DOHH2 (cell line): ENCODE measurements around the gene FBN3.

Source experiments
- H3F3A ChIP-seq: fragments of 200-600 bp; sonication (generic), shearing (Covaris generic); 2 replicates; pipeline ENCODE4 v1.6.0; 2016; ENCODE audit warnings: antibody characterized with exemption, mild to moderate bottlenecking; ENCODE audit not compliant: control insufficient read depth, insufficient read depth
- H3K27ac ChIP-seq: fragments of 200-600 bp; sonication (generic); 2 replicates; pipeline ENCODE4 v1.5.1; 2014; ENCODE audit warnings: low read depth, mild to moderate bottlenecking, low read length, moderate library complexity
- H3K27me3 ChIP-seq: fragments of 200-600 bp; sonication (generic); 2 replicates; pipeline ENCODE4 v1.6.1; 2014; ENCODE audit warnings: mild to moderate bottlenecking, low read length, mixed read lengths; ENCODE audit not compliant: control insufficient read depth
- H3K36me3 ChIP-seq: fragments of 200-600 bp; sonication (generic); 2 replicates; pipeline ENCODE4 v1.6.1; 2014; ENCODE audit warnings: mild to moderate bottlenecking, low read length, moderate library complexity, mixed read lengths; ENCODE audit not compliant: control insufficient read depth
- H3K4me1 ChIP-seq: fragments of 200-600 bp; sonication (generic); 2 replicates; pipeline ENCODE4 v1.6.1; 2014; ENCODE audit warnings: mild to moderate bottlenecking, low read length, mixed read lengths; ENCODE audit not compliant: control insufficient read depth
- H3K4me2 ChIP-seq: fragments of 200-600 bp; sonication (generic); 2 replicates; pipeline ENCODE4 v1.6.0; 2014; ENCODE audit warnings: mild to moderate bottlenecking, low read length, moderate library complexity
- H3K4me3 ChIP-seq: fragments of 200-600 bp; sonication (generic); 2 replicates; pipeline ENCODE4 v1.5.1; 2014; ENCODE audit warnings: mild to moderate bottlenecking, low read length, mixed read lengths
- H3K79me2 ChIP-seq: fragments of 200-600 bp; sonication (generic); 2 replicates; pipeline ENCODE4 v1.6.1; 2014; ENCODE audit warnings: mild to moderate bottlenecking, low read length, mixed read lengths; ENCODE audit not compliant: control insufficient read depth
- H3K9me2 ChIP-seq: fragments of 200-600 bp; sonication (generic); replicated peaks from 2 replicates; pipeline ENCODE4 v1.6.1; 2014; ENCODE audit warnings: mild to moderate bottlenecking, low read length, mixed read lengths; ENCODE audit not compliant: control insufficient read depth
- H3K9me3 ChIP-seq: fragments of 200-600 bp; sonication (generic); 2 replicates; pipeline ENCODE4 v1.6.1; 2014; ENCODE audit warnings: antibody characterized with exemption, low read length, mixed read lengths; ENCODE audit not compliant: control insufficient read depth, insufficient read depth
- H4K20me1 ChIP-seq: fragments of 200-600 bp; sonication (generic); 2 replicates; pipeline ENCODE4 v1.6.0; 2014; ENCODE audit warnings: low read depth, mild to moderate bottlenecking, antibody characterized with exemption, low read length, moderate library complexity; ENCODE audit not compliant: control insufficient read depth, insufficient read depth
- EZH2phosphoT487 ChIP-seq: fragments of 200-600 bp; sonication (generic); IDR thresholded peaks from 2 replicates; pipeline ENCODE4 v1.6.1; 2017; ENCODE audit warnings: borderline replicate concordance, mild to moderate bottlenecking, antibody characterized with exemption, low read length, moderate library complexity, mixed read lengths
- TF ChIP-seq, protein P1 (sequence below): fragments of 200-600 bp; sonication (generic); IDR thresholded peaks from one replicate; pipeline ENCODE4 v1.5.1; 2014; ENCODE audit warnings: antibody characterized with exemption, mild to moderate bottlenecking, low read depth, low read length; ENCODE audit not compliant: poor library complexity, severe bottlenecking

FBN3 gene

DNA sequence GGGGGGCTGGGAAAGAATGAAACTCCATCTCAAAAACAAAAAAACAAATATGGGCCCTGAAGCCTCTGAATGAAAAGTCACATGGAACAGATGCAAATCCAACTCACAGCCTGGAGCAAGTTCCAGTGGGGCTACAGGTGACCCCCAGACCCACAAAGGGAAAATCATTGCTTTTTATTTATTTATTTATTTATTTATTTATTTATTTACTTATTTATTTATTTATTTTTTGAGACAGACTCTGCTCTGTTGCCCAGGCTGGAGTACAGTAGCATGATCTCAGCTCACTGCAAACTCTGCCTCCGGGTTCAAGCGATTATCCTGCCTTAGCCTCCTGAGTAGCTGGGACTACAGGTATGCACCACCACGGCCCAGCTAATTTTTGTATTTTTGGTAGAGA is 110.2 kb downstream of the FBN3 start:
- TF ChIP-seq, protein P1, sequence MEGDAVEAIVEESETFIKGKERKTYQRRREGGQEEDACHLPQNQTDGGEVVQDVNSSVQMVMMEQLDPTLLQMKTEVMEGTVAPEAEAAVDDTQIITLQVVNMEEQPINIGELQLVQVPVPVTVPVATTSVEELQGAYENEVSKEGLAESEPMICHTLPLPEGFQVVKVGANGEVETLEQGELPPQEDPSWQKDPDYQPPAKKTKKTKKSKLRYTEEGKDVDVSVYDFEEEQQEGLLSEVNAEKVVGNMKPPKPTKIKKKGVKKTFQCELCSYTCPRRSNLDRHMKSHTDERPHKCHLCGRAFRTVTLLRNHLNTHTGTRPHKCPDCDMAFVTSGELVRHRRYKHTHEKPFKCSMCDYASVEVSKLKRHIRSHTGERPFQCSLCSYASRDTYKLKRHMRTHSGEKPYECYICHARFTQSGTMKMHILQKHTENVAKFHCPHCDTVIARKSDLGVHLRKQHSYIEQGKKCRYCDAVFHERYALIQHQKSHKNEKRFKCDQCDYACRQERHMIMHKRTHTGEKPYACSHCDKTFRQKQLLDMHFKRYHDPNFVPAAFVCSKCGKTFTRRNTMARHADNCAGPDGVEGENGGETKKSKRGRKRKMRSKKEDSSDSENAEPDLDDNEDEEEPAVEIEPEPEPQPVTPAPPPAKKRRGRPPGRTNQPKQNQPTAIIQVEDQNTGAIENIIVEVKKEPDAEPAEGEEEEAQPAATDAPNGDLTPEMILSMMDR: no peak
- TF ChIP-seq EZH2phosphoT487: no peak
- no peaks in the 10 kb centered on the region for H3K79me2 ChIP-seq
- peaks cover 3% of the 10 kb centered on the region; the same call in 1 of the 2 replicates for H3K27me3 ChIP-seq
- H3K36me3 ChIP-seq: no peaks in the 10 kb centered on the region
- H3K9me2 ChIP-seq: no peaks in the 10 kb centered on the region
- no peak overlapping the region for H3K4me2 ChIP-seq
- no peak overlapping the region for H3K4me3 ChIP-seq
- no peak overlapping the region for H3K27ac ChIP-seq
- no peaks in the 10 kb centered on the region for H3F3A ChIP-seq
- H3K9me3 ChIP-seq: no peaks in the 10 kb centered on the region
- no peaks in the 10 kb centered on the region for H4K20me1 ChIP-seq
- no peaks in the 10 kb centered on the region for H3K4me1 ChIP-seq

- H3K4me2 ChIP-seq: no peak overlapping the region
- H3K27ac ChIP-seq: no peak overlapping the region
- H3K4me3 ChIP-seq: no peak overlapping the region
- no peaks in the 10 kb centered on the region for H3F3A ChIP-seq
- no peaks in the 10 kb centered on the region for H3K4me1 ChIP-seq
- no peaks in the 10 kb centered on the region for H3K79me2 ChIP-seq
- no peaks in the 10 kb centered on the region for H3K36me3 ChIP-seq
- H3K9me2 ChIP-seq: no peaks in the 10 kb centered on the region
- TF ChIP-seq EZH2phosphoT487: no peak
- TF ChIP-seq, protein P1: no peak
- no peaks in the 10 kb centered on the region for H3K9me3 ChIP-seq
- no peaks in the 10 kb centered on the region for H4K20me1 ChIP-seq
- peaks cover 3% of the 10 kb centered on the region; the same call in 1 of the 2 replicates for H3K27me3 ChIP-seq
Measured at GRCh38 chr19:8038815-8039214, 110.6 kb downstream of the FBN3 start.

- Histone ChIP-seq H3F3A (no peaks in the 10 kb centered on the region), H4K20me1 (no peaks in the 10 kb centered on the region), H3K36me3 (no peaks in the 10 kb centered on the region), H3K9me3 (no peaks in the 10 kb centered on the region), H3K27me3 (peaks cover 3% of the 10 kb centered on the region; the same call in 1 of the 2 replicates), H3K4me3 (no peak overlapping the region), H3K27ac (no peak overlapping the region), H3K4me1 (no peaks in the 10 kb centered on the region), H3K9me2 (no peaks in the 10 kb centered on the region), H3K4me2 (no peak overlapping the region), H3K79me2 (no peaks in the 10 kb centered on the region)
- TF ChIP-seq EZH2phosphoT487: no peak
- TF ChIP-seq, protein P1: no peak
Measured at GRCh38 chr19:8036434-8037099, 112.8 kb downstream of the FBN3 start.
